ENCODE measurements around the gene TMEM38B. TPM values are rescaled to one million over a fixed set of nuclear protein-coding genes. Genes with fewer than 3 reads are reported as not detected.

Gene TMEM38B
- polyA plus RNA-seq, 1 of the 3 experiments (the other 2 are of a cell fraction), result 6.8 TPM

DNA sequence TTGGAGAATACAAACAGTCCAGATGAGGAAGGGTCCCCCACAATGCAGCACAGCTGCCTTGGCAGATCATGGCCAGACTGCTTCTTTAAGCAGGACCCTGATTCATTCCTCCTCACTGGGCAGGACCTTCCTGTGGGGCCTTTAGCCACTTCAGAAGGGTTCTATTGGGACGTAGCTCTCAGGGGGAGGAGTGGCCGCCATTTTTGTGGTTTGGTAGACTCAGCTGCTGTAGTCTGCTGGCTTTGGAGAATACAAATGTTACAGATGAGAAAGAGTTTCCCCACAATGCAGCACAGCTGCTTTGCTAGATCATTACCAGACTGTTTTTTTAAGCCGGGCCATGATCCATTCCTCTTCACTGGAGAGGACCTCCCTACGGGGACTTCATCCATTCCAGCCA is 57.4 kb downstream of the TMEM38B start:
- POLR2A ChIA-PET, result no interaction called here
- no peaks in the 10 kb centered on the region for H3K27me3 ChIP-seq (ENCODE audit: insufficient read depth)
- H4K20me1 ChIP-seq (ENCODE audit: insufficient read depth), result no peaks in the 10 kb centered on the region
- no peak overlapping the region for H3K9ac ChIP-seq
- H3K4me1 ChIP-seq (ENCODE audit: control insufficient read depth in 1 of 2, insufficient read depth in 2 of 2, low read depth in 1 of 2, low read length in 1 of 2), result no peaks in the 10 kb centered on the region
- H3K4me2 ChIP-seq, result no peak overlapping the region
- CTCF ChIA-PET, result interaction anchor here (1.4 kb wide), 1 partner anchor 90 kb away, joined by 3 read pairs; no protein-coding TSS in a partner anchor
- no peaks in the 10 kb centered on the region for H3K79me2 ChIP-seq (ENCODE audit: insufficient read depth)
- no peak for DNase-seq
- peaks cover 0 to 5% of the 10 kb centered on the region in 2 experiments for H3K36me3 ChIP-seq (replicated peaks in 1 of 2; ENCODE audit: control insufficient read depth in 1 of 2, insufficient read depth in 2 of 2, low read length in 1 of 2)
- H3F3A ChIP-seq (replicated peaks; ENCODE audit: insufficient read depth), result no peaks in the 10 kb centered on the region
- H3K9me3 ChIP-seq, result no peaks in the 10 kb centered on the region; the same call in 1 of the 2 replicates
- no peak overlapping the region for H2AFZ ChIP-seq (ENCODE audit: low read depth)
- no peak overlapping the region for H3K4me3 ChIP-seq (ENCODE audit: low read depth in 2 of 2, low read length in 1 of 2)
- no peaks in the 10 kb centered on the region for H3K9me2 ChIP-seq
- no peak overlapping the region for H3K27ac ChIP-seq (ENCODE audit: low read depth in 2 of 2, low read length in 1 of 2)
- 91% methylated on average over 3 of the region's 4 CpGs for WGBS (ENCODE audit: low lambda C conversion rate)
- TF ChIP-seq, protein P1, sequence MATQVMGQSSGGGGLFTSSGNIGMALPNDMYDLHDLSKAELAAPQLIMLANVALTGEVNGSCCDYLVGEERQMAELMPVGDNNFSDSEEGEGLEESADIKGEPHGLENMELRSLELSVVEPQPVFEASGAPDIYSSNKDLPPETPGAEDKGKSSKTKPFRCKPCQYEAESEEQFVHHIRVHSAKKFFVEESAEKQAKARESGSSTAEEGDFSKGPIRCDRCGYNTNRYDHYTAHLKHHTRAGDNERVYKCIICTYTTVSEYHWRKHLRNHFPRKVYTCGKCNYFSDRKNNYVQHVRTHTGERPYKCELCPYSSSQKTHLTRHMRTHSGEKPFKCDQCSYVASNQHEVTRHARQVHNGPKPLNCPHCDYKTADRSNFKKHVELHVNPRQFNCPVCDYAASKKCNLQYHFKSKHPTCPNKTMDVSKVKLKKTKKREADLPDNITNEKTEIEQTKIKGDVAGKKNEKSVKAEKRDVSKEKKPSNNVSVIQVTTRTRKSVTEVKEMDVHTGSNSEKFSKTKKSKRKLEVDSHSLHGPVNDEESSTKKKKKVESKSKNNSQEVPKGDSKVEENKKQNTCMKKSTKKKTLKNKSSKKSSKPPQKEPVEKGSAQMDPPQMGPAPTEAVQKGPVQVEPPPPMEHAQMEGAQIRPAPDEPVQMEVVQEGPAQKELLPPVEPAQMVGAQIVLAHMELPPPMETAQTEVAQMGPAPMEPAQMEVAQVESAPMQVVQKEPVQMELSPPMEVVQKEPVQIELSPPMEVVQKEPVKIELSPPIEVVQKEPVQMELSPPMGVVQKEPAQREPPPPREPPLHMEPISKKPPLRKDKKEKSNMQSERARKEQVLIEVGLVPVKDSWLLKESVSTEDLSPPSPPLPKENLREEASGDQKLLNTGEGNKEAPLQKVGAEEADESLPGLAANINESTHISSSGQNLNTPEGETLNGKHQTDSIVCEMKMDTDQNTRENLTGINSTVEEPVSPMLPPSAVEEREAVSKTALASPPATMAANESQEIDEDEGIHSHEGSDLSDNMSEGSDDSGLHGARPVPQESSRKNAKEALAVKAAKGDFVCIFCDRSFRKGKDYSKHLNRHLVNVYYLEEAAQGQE (IDR thresholded peaks at IDR 0.05; ENCODE audit: low read depth, low read length), result no peak
- TF ChIP-seq GABPA (IDR thresholded peaks at IDR 0.05; ENCODE audit: low read depth), result no peak
- TF ChIP-seq RFX5 (IDR thresholded peaks at IDR 0.05; ENCODE audit: low read length), result no peak
- TF ChIP-seq, protein P2, sequence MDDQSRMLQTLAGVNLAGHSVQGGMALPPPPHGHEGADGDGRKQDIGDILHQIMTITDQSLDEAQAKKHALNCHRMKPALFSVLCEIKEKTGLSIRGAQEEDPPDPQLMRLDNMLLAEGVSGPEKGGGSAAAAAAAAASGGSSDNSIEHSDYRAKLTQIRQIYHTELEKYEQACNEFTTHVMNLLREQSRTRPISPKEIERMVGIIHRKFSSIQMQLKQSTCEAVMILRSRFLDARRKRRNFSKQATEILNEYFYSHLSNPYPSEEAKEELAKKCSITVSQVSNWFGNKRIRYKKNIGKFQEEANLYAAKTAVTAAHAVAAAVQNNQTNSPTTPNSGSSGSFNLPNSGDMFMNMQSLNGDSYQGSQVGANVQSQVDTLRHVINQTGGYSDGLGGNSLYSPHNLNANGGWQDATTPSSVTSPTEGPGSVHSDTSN (IDR thresholded peaks at IDR 0.05), result no peak
- no peak for TF ChIP-seq RXRA (IDR thresholded peaks at IDR 0.05; ENCODE audit: borderline replicate concordance, low read depth)
- no peak for TF ChIP-seq RAD21 (IDR thresholded peaks at IDR 0.05; ENCODE audit: low read length)
- no peak for TF ChIP-seq MXI1 (IDR thresholded peaks at IDR 0.05; ENCODE audit: low read depth, low read length)
- TF ChIP-seq POLR2AphosphoS5 (IDR thresholded peaks at IDR 0.05; ENCODE audit: low read depth, low read length), result no peak
- TF ChIP-seq, protein P3, sequence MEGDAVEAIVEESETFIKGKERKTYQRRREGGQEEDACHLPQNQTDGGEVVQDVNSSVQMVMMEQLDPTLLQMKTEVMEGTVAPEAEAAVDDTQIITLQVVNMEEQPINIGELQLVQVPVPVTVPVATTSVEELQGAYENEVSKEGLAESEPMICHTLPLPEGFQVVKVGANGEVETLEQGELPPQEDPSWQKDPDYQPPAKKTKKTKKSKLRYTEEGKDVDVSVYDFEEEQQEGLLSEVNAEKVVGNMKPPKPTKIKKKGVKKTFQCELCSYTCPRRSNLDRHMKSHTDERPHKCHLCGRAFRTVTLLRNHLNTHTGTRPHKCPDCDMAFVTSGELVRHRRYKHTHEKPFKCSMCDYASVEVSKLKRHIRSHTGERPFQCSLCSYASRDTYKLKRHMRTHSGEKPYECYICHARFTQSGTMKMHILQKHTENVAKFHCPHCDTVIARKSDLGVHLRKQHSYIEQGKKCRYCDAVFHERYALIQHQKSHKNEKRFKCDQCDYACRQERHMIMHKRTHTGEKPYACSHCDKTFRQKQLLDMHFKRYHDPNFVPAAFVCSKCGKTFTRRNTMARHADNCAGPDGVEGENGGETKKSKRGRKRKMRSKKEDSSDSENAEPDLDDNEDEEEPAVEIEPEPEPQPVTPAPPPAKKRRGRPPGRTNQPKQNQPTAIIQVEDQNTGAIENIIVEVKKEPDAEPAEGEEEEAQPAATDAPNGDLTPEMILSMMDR (IDR thresholded peaks at IDR 0.05), result no peak
- no peak for TF ChIP-seq GATA2 (CRISPR knock-in tag; IDR thresholded peaks at IDR 0.05)
